B cell (primary cell): ENCODE measurements around the gene TBC1D10A. TPM values are rescaled to one million over a fixed set of nuclear protein-coding genes. Genes with fewer than 3 reads are reported as not detected.

Experiments used
- ATAC-seq: fragments of 200-7000 bp; cut with Tn5 transposase; one replicate; pipeline ENCODE4 v1.10.0; 2021; ENCODE audit warnings: low read depth, mild to moderate bottlenecking, moderate number of reproducible peaks, moderate library complexity
- CTCF ChIA-PET: fragments of 350-600 bp; sonication (Branson Sonifier 250); formaldehyde crosslinking; loops from one replicate; lab custom pipeline; 2021; ENCODE audit warnings: antibody characterized with exemption, inconsistent platforms; lab: Charles Lee
- POLR2A ChIA-PET: fragments of 350-600 bp; sonication (Branson Sonifier 250); formaldehyde crosslinking; loops from one replicate; lab custom pipeline; 2021; ENCODE audit warnings: antibody characterized with exemption; lab: Charles Lee
- DNase-seq: peaks from one replicate; pipeline ENCODE4 v3.0.0; 2013
- H2AFZ ChIP-seq: 2 replicates; pipeline ENCODE4 v1.6.1; 2012; ENCODE audit warnings: mild to moderate bottlenecking, low read depth, low read length; ENCODE audit not compliant: insufficient read depth, poor library complexity, severe bottlenecking
- H3K27ac ChIP-seq, 2 donors: 1 replicate in 1 of 2; 2 replicates in 1 of 2; pipeline ENCODE4 v1.5.1; 2012 to 2013; ENCODE audit warnings: low read length in 2 of 2, mild to moderate bottlenecking in 2 of 2, moderate library complexity in 1 of 2
- H3K27me3 ChIP-seq, 4 experiments: fragments of 200-600 bp in 1 of 4; sonication (generic) in 1 of 4; replicated peaks in 1 of 4; 1 replicate in 2 of 4; 2 replicates in 2 of 4; pipeline versions ENCODE4 v1.6.1 to v1.7.0; 2013 to 2016; ENCODE audit warnings: low read length in 3 of 4, mild to moderate bottlenecking in 2 of 4, mixed read lengths in 1 of 4, moderate library complexity in 1 of 4; ENCODE audit not compliant: insufficient read depth in 4 of 4, control insufficient read depth in 3 of 4; ENCODE audit errors: control extremely low read depth in 1 of 4
- H3K36me3 ChIP-seq, 2 experiments: replicated peaks in 1 of 2; 1 replicate in 1 of 2; 2 replicates in 1 of 2; pipeline versions ENCODE4 v1.6.1 to v1.7.1; 2013; ENCODE audit warnings: low read length in 1 of 2; ENCODE audit not compliant: insufficient read depth in 2 of 2, control insufficient read depth in 1 of 2; ENCODE audit errors: control extremely low read depth in 1 of 2, extremely low read depth in 1 of 2
- H3K4me1 ChIP-seq, 2 donors: fragments of 200-600 bp in 1 of 2; sonication (generic) in 1 of 2; 1 replicate in 1 of 2; 2 replicates in 1 of 2; pipeline versions ENCODE4 v1.5.1 to v1.6.1; 2013 to 2017; ENCODE audit warnings: low read length in 2 of 2; ENCODE audit not compliant: control insufficient read depth in 2 of 2, insufficient read depth in 2 of 2
- H3K4me2 ChIP-seq: replicated peaks from 2 replicates; pipeline ENCODE3; 2012; ENCODE audit warnings: mild to moderate bottlenecking, low read depth, low read length; ENCODE audit not compliant: poor library complexity, severe bottlenecking
- H3K4me3 ChIP-seq, 5 experiments: fragments of 200-600 bp in 1 of 5; sonication (generic) in 1 of 5; 1 replicate in 3 of 5; 2 replicates in 2 of 5; pipeline versions ENCODE4 v1.5.1 to v1.7.0; 2011 to 2016; ENCODE audit warnings: low read length in 4 of 5, mild to moderate bottlenecking in 4 of 5, low read depth in 2 of 5, control low read depth in 1 of 5, moderate library complexity in 1 of 5; ENCODE audit not compliant: insufficient read depth in 1 of 5; ENCODE audit errors: control extremely low read depth in 1 of 5, extremely low read depth in 1 of 5
- H3K79me2 ChIP-seq: fragments of 200-600 bp; sonication (generic); one replicate; pipeline ENCODE4 v1.6.0; 2016; ENCODE audit warnings: low read length; ENCODE audit not compliant: control insufficient read depth, insufficient read depth
- H3K9ac ChIP-seq: fragments of 200-600 bp; sonication (generic); 2 replicates; pipeline ENCODE4 v1.6.1; 2017; ENCODE audit warnings: mild to moderate bottlenecking, low read length, moderate library complexity
- H3K9me3 ChIP-seq, 3 donors: one replicate each; pipeline versions ENCODE4 v1.6.1 to v1.7.1; 2013; ENCODE audit warnings: low read length in 2 of 3; ENCODE audit not compliant: control insufficient read depth in 2 of 3, insufficient read depth in 1 of 3; ENCODE audit errors: control extremely low read depth in 1 of 3
- H4K20me1 ChIP-seq: 2 replicates; pipeline ENCODE4 v1.6.0; 2012; ENCODE audit warnings: mild to moderate bottlenecking, low read length; ENCODE audit not compliant: insufficient read depth, control insufficient read depth, poor library complexity, severe bottlenecking
- H3K27ac Mint-ChIP-seq: one replicate; pipeline ENCODE4 v1.8.0; 2021; ENCODE audit warnings: mixed read lengths
- H3K27me3 Mint-ChIP-seq: one replicate; pipeline ENCODE4 v1.8.0; 2021; ENCODE audit warnings: mixed read lengths
- H3K4me1 Mint-ChIP-seq: one replicate; pipeline ENCODE4 v1.8.0; 2021; ENCODE audit warnings: mixed read lengths
- H3K4me3 Mint-ChIP-seq: one replicate; pipeline ENCODE4 v1.8.0; 2021; ENCODE audit warnings: mixed read lengths
- H3K9me3 Mint-ChIP-seq: one replicate; pipeline ENCODE4 v1.8.0; 2022; ENCODE audit warnings: mixed read lengths; ENCODE audit not compliant: insufficient read depth
- CTCF ChIP-seq: fragments of 200-600 bp; IDR thresholded peaks from one replicate; pipeline ENCODE4 v1.8.0; 2022; ENCODE audit warnings: antibody characterized with exemption, mild to moderate bottlenecking
- EZH2 ChIP-seq: IDR thresholded peaks from 2 replicates; pipeline ENCODE4 v1.6.1; 2012; ENCODE audit warnings: borderline replicate concordance, low read depth, mild to moderate bottlenecking, moderate library complexity, low read length; ENCODE audit not compliant: insufficient read depth, poor library complexity, severe bottlenecking
- WGBS: methylation state at CpG from one replicate; pipeline ENCODE4 v1.1.5; 2013; ENCODE audit warnings: missing lambda C conversion rate; ENCODE audit not compliant: insufficient coverage; 5-methylcytosine and 5-hydroxymethylcytosine counted together
- intact Hi-C: fragments of 100-400 bp; cut with micrococcal nuclease; formaldehyde crosslinking; loops from one replicate; pipeline ENCODE4 v1.10.0; 2022
- polyA plus RNA-seq: library from polyadenylated mRNA; depleted of rRNA; stranded (reverse); fragments of >200 nt; gene quantifications from 2 replicates; pipeline ENCODE4 v1.2.3, GENCODE V29; 2012
- total RNA-seq, 2 donors: library from RNA; stranded (reverse); fragments of 120-200 nt in 1 of 2; gene quantifications; 1 replicate in 1 of 2; 2 replicates in 1 of 2; pipeline versions ENCODE4 v1.2.3 to v1.2.4, GENCODE V29; 2013 to 2022

TBC1D10A gene
- total and polyA plus RNA-seq, 2 donors (not counting 1 experiment from before 2014, with no cell fraction given), result 45.2 to 58.4 TPM

GRCh38 chr22:30288419-30289140 lies 38.2 kb downstream of the TBC1D10A start:
- peak overlapping the region; percentile 92 for H2AFZ ChIP-seq
- CTCF ChIA-PET, result interaction anchor here (0.6 to 13.2 kb wide), 36 partner anchors 8 to 868 kb away, joined by 3 to 510 read pairs (median 6); partner anchors contain the start of genes CCDC157, MTFP1, RNF215 and SEC14L2
- H3K36me3 ChIP-seq, result peaks cover 0 to 24% of the 10 kb centered on the region in 2 experiments
- H3K27me3 ChIP-seq, result no peaks in the 10 kb centered on the region
- no peak for ATAC-seq
- H3K4me2 ChIP-seq, result peak overlapping the region; percentile 98
- peak overlapping the region; percentile 48 to 83 (median 70) for H3K4me3 ChIP-seq
- H3K27ac ChIP-seq, result peak overlapping the region in 1 of 2 donors; percentile 72
- no peak for DNase-seq
- TF ChIP-seq CTCF (no peak), EZH2 (no peak)
- H3K79me2 ChIP-seq, result peaks cover 3% of the 10 kb centered on the region
- H3K9me3 ChIP-seq, result no peaks in the 10 kb centered on the region
- Mint-ChIP-seq H3K4me3 (peak overlapping the region; percentile 93), H3K9me3 (no peaks in the 10 kb centered on the region), H3K27ac (peak overlapping the region; percentile 64), H3K4me1 (peaks cover 38% of the 10 kb centered on the region), H3K27me3 (no peaks in the 10 kb centered on the region)
- peaks cover 23 to 44% of the 10 kb centered on the region in 2 donors for H3K4me1 ChIP-seq
- POLR2A ChIA-PET, result interaction anchor here (0.7 to 5.9 kb wide), 9 partner anchors 16 to 138 kb away, joined by 3 to 64 read pairs (median 16); partner anchors contain the start of genes CCDC157, RNF215, SF3A1 and TBC1D10A
- intact Hi-C loops, result loop anchor here (1.0 to 5.0 kb wide), 4 partner anchors 17 to 304 kb away; partner anchors contain the start of genes PES1 and SF3A1
- H4K20me1 ChIP-seq, result peaks cover 8% of the 10 kb centered on the region
- WGBS, result 17% methylated on average over 17 of the region's 27 CpGs
- peak overlapping the region; percentile 77 for H3K9ac ChIP-seq
